Measurements from ENCODE around the gene TMEM156.

GRCh38 chr4:38928568-38928967, 103.6 kb downstream of the TMEM156 start:
- TF ChIP-seq CTCF (conservative IDR thresholded peaks at IDR 0.05; ENCODE audit: low read depth, low read length) (no peak), POLR2A (IDR thresholded peaks at IDR 0.05; ENCODE audit: low read depth, low read length) (no peak), SMC3 (IDR thresholded peaks at IDR 0.05; ENCODE audit: low read depth, low read length) (no peak), MAFK (IDR thresholded peaks at IDR 0.05; ENCODE audit: low read depth, low read length) (no peak)

All from IMR-90 (cell line).